ENCODE results near the gene FRMPD3.
"Not testable (repeated sequence)": the region's sequence is repeated elsewhere in the genome, so short reads cannot be mapped to it uniquely, and the experiment has no call there.

The FRMPD3 gene

GRCh38 chrX:107448998-107449835 lies at the start of gene FRMPD3:
FRMPD3 (plus strand) TSS chrX:107449652; CDS start chrX:107526589, 76,937 bp downstream.
- peak; percentile 46 to 72 for DNase-seq

- DNase-seq: no peak
Observed at GRCh38 chrX:107420571-107420970, 28.9 kb upstream of the FRMPD3 start.

- no peak for DNase-seq
Observed at GRCh38 chrX:107421337-107421861, 28.1 kb upstream of the FRMPD3 start.

- peak; percentile 39 to 78 for DNase-seq
Observed at GRCh38 chrX:107429090-107429489, 20.4 kb upstream of the FRMPD3 start.

- DNase-seq: no peak
Observed at GRCh38 chrX:107440187-107440586, 9.3 kb upstream of the FRMPD3 start.

- no peak for DNase-seq
Observed at GRCh38 chrX:107440692-107441091, 8.8 kb upstream of the FRMPD3 start.

GRCh38 chrX:107442914-107443527 lies 6.4 kb upstream of the FRMPD3 start:
- DNase-seq: no peak

- DNase-seq: no peak
Observed at GRCh38 chrX:107445146-107445545, 4.3 kb upstream of the FRMPD3 start.

- DNase-seq: no peak
Observed at GRCh38 chrX:107445631-107446030, 3.8 kb upstream of the FRMPD3 start.

GRCh38 chrX:107447642-107448041 lies 1.8 kb upstream of the FRMPD3 start:
- peak in 1 of 2 experiments; percentile 7 for DNase-seq

- DNase-seq: no peak
Observed at GRCh38 chrX:107448625-107448997, 841 bp upstream of the FRMPD3 start.

GRCh38 chrX:107450823-107451509 lies 1.5 kb downstream of the FRMPD3 start:
- peak; percentile 46 to 81 for DNase-seq

- peak; percentile 3 to 16 for DNase-seq
Observed at GRCh38 chrX:107451731-107452130, 2.3 kb downstream of the FRMPD3 start.

- DNase-seq: no peak
Observed at GRCh38 chrX:107452581-107452980, 3.1 kb downstream of the FRMPD3 start.

- no peak for DNase-seq
Observed at GRCh38 chrX:107454302-107454701, 4.8 kb downstream of the FRMPD3 start.

GRCh38 chrX:107457289-107457688 lies 7.8 kb downstream of the FRMPD3 start:
- DNase-seq: no peak

- DNase-seq: no peak
Observed at GRCh38 chrX:107465932-107466620, 16.6 kb downstream of the FRMPD3 start.

- DNase-seq: no peak
Observed at GRCh38 chrX:107467271-107467670, 17.8 kb downstream of the FRMPD3 start.

GRCh38 chrX:107470198-107470597 lies 20.7 kb downstream of the FRMPD3 start:
- DNase-seq: no peak

- no peak for DNase-seq
Observed at GRCh38 chrX:107470971-107471370, 21.5 kb downstream of the FRMPD3 start.

- not testable (repeated sequence) for DNase-seq
Observed at GRCh38 chrX:107471420-107471819, 22.0 kb downstream of the FRMPD3 start.

- DNase-seq: no peak
Observed at GRCh38 chrX:107477406-107477805, 28.0 kb downstream of the FRMPD3 start.

GRCh38 chrX:107480272-107480671 lies 30.8 kb downstream of the FRMPD3 start:
- DNase-seq: no peak

All from NCI-H524 (cell line).